Tibial artery (tissue), 4 donors: ENCODE measurements around the gene CHST9.

Source experiments
- DNase-seq, 2 donors: peaks; one replicate each; pipeline ENCODE4 v3.0.0-alpha.2; 2019
- H3K27ac ChIP-seq, 2 donors: fragments of 200-600 bp; sonication (generic) in 1 of 2; 1 replicate in 1 of 2; 2 replicates in 1 of 2; pipeline ENCODE4 v1.5.1; 2018 to 2019; ENCODE audit warnings: mild to moderate bottlenecking in 1 of 2
- H3K27me3 ChIP-seq, 2 donors: fragments of 200-600 bp; sonication (generic) in 1 of 2; one replicate each; pipeline versions ENCODE4 v1.5.1 to v1.6.0; 2016 to 2019
- H3K36me3 ChIP-seq, 3 donors: fragments of 200-600 bp; sonication (generic) in 2 of 3; one replicate each; pipeline ENCODE4 v1.5.1; 2016 to 2019; ENCODE audit warnings: mild to moderate bottlenecking in 2 of 3
- H3K4me1 ChIP-seq, 4 donors: fragments of 200-600 bp; sonication (generic) in 2 of 4; 1 replicate in 3 of 4; 2 replicates in 1 of 4; pipeline ENCODE4 v1.5.1; 2016 to 2019
- H3K4me3 ChIP-seq, 2 donors: fragments of 200-600 bp; sonication (generic) in 1 of 2; 1 replicate in 1 of 2; 2 replicates in 1 of 2; pipeline ENCODE4 v1.5.1; 2018 to 2019; ENCODE audit warnings: mild to moderate bottlenecking in 2 of 2
- H3K9me3 ChIP-seq, 3 donors: fragments of 200-600 bp; sonication (generic) in 1 of 3; one replicate each; pipeline ENCODE4 v1.5.1; 2016 to 2019
- intact Hi-C: fragments of 100-400 bp; cut with DNase I; formaldehyde crosslinking; loops from one replicate; pipeline ENCODE4 v1.15.0; 2023; ENCODE audit warnings: low total_unique reads
- TF ChIP-seq, protein P1 (sequence below), 2 experiments: fragments of 200-600 bp in 1 of 2; fragments of 450-650 bp in 1 of 2; IDR thresholded peaks; one replicate each; pipeline ENCODE4 v1.5.1; 2017 to 2019; ENCODE audit warnings: antibody characterized with exemption in 2 of 2, mild to moderate bottlenecking in 1 of 2, moderate library complexity in 1 of 2

The CHST9 gene

GRCh38 chr18:26864658-26865057 is 320.4 kb downstream of the CHST9 start:
- no peaks in the 10 kb centered on the region for H3K36me3 ChIP-seq
- H3K4me1 ChIP-seq: peaks cover 0 to 13% (median 5%) of the 10 kb centered on the region in 4 donors
- H3K4me3 ChIP-seq: no peak overlapping the region
- H3K27ac ChIP-seq: no peak overlapping the region
- DNase-seq: no peak
- intact Hi-C loops: no loop called here
- TF ChIP-seq, protein P1, sequence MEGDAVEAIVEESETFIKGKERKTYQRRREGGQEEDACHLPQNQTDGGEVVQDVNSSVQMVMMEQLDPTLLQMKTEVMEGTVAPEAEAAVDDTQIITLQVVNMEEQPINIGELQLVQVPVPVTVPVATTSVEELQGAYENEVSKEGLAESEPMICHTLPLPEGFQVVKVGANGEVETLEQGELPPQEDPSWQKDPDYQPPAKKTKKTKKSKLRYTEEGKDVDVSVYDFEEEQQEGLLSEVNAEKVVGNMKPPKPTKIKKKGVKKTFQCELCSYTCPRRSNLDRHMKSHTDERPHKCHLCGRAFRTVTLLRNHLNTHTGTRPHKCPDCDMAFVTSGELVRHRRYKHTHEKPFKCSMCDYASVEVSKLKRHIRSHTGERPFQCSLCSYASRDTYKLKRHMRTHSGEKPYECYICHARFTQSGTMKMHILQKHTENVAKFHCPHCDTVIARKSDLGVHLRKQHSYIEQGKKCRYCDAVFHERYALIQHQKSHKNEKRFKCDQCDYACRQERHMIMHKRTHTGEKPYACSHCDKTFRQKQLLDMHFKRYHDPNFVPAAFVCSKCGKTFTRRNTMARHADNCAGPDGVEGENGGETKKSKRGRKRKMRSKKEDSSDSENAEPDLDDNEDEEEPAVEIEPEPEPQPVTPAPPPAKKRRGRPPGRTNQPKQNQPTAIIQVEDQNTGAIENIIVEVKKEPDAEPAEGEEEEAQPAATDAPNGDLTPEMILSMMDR (IDR thresholded peaks at IDR 0.05): no peak
- H3K27me3 ChIP-seq: peaks cover 0 to 19% of the 10 kb centered on the region in 2 donors
- no peaks in the 10 kb centered on the region for H3K9me3 ChIP-seq

- Histone ChIP-seq H3K9me3 (no peaks in the 10 kb centered on the region), H3K27ac (no peak overlapping the region), H3K4me1 (peaks cover 0 to 12% (median 5%) of the 10 kb centered on the region in 4 donors), H3K27me3 (peaks cover 0 to 19% of the 10 kb centered on the region in 2 donors), H3K4me3 (no peak overlapping the region), H3K36me3 (no peaks in the 10 kb centered on the region)
- intact Hi-C loops: no loop called here
- TF ChIP-seq, protein P1 (IDR thresholded peaks at IDR 0.05): no peak
- no peak for DNase-seq
These were observed 321.1 kb downstream of the CHST9 start for GRCh38 chr18:26863921-26864497.

GRCh38 chr18:26863122-26863879 is 321.8 kb downstream of the CHST9 start:
- TF ChIP-seq, protein P1 (IDR thresholded peaks at IDR 0.05): no peak
- peaks cover 0 to 7% (median 2%) of the 10 kb centered on the region in 4 donors for H3K4me1 ChIP-seq
- intact Hi-C loops: no loop called here
- no peaks in the 10 kb centered on the region for H3K36me3 ChIP-seq
- no peak overlapping the region for H3K27ac ChIP-seq
- peaks cover 0 to 19% of the 10 kb centered on the region in 2 donors for H3K27me3 ChIP-seq
- H3K9me3 ChIP-seq: no peaks in the 10 kb centered on the region
- peak overlapping the region in 1 of 2 donors; percentile 42 for H3K4me3 ChIP-seq
- DNase-seq: peak in 1 of 2 donors; percentile 22

GRCh38 chr18:26862084-26862483 is 323.0 kb downstream of the CHST9 start:
- Histone ChIP-seq H3K4me1 (peaks cover 0 to 7% (median 2%) of the 10 kb centered on the region in 4 donors), H3K9me3 (no peaks in the 10 kb centered on the region), H3K4me3 (no peak overlapping the region), H3K36me3 (no peaks in the 10 kb centered on the region), H3K27me3 (peaks cover 0 to 19% of the 10 kb centered on the region in 2 donors), H3K27ac (no peak overlapping the region)
- intact Hi-C loops: no loop called here
- DNase-seq: no peak
- TF ChIP-seq, protein P1 (IDR thresholded peaks at IDR 0.05): no peak
